Central memory CD4-positive, alpha-beta T cell (primary cell): ENCODE results near the gene KCNMA1.

Experiments
- DNase-seq: peaks from one replicate; pipeline ENCODE4 v3.0.0; 2022

Gene KCNMA1

GRCh38 chr10:77504196-77504872, 133.3 kb downstream of the KCNMA1 start:
- DNase-seq = no peak

DNA sequence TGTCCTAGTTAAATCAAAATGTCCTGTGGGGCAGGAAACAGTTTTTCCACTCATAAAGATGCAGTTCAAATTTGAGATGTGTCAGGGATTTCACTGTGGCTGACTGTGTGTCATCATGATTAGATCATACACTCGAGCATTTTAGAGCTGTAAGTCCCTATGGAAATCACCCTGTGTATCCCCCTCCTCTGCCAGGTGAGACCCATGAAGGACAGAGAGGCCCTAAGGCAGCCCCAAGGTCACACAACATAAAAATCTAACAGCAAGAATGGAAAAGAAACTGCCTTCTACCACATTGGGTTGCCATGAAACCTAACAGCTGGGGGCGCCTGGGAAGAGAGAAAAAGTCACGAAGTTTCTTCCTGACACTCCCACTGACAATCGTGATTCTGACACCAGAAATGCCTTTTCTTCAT, 135.8 kb downstream of the KCNMA1 start:
- DNase-seq = no peak

DNA sequence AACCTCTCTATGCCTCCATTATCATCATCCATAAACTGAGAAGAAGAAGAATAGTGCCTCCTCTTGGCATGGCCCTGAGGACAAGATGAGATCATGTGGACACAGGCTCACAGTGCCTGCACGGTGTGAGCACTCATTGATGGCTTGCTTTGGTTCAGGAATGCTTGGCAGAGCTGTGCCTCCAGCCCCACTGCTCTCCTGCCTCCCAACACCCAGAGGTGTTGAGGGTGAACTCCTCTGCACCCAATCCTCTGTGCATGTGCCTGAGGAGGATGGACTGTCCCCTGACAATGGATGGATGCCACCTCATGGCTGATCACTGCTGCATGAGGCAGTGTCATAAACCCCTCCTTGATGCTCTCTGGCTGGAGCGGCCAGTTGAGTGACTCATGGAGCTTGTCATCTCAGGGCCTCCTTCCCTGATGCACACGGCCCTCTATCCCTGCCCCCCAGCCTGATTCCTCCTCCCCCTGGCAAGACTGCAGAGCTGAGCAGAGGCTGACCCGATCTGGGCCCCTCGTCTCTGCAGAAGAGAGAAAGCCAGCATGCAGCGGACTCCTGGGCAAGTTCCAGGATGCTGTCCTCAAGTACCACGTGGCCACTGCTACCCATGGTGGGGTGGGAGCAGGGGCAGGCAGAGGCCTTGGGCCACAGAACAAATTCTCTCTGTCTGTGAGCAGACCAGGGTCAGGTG, 136.3 kb downstream of the KCNMA1 start:
- DNase-seq = no peak

- no peak for DNase-seq
Observed at GRCh38 chr10:77500754-77501151, 136.9 kb downstream of the KCNMA1 start.

- DNase-seq = no peak
Observed at GRCh38 chr10:77498829-77499228, 138.8 kb downstream of the KCNMA1 start.

GRCh38 chr10:77498210-77498609, 139.4 kb downstream of the KCNMA1 start:
- no peak for DNase-seq

DNA sequence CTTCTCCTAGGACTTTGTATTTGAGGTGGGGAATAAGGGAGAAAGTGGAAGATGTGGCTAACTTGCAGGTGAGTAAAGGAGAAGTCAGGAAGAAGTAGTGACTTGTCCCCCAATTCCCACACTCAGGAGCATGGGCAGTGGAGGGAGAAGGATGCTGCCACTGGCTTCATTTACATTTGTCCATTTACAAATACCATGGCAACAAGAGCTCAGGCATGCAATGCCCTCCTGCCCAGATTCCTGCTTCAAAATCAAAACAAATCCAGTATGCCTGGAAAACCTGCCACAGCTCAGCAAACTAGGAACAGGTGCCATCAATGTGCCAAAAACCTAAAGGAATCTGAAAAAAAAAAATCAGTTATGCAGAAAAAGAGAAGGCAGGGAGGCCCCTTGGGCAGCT, 139.9 kb downstream of the KCNMA1 start:
- no peak for DNase-seq

GRCh38 chr10:77496941-77497420, 140.6 kb downstream of the KCNMA1 start:
- DNase-seq = no peak

DNA sequence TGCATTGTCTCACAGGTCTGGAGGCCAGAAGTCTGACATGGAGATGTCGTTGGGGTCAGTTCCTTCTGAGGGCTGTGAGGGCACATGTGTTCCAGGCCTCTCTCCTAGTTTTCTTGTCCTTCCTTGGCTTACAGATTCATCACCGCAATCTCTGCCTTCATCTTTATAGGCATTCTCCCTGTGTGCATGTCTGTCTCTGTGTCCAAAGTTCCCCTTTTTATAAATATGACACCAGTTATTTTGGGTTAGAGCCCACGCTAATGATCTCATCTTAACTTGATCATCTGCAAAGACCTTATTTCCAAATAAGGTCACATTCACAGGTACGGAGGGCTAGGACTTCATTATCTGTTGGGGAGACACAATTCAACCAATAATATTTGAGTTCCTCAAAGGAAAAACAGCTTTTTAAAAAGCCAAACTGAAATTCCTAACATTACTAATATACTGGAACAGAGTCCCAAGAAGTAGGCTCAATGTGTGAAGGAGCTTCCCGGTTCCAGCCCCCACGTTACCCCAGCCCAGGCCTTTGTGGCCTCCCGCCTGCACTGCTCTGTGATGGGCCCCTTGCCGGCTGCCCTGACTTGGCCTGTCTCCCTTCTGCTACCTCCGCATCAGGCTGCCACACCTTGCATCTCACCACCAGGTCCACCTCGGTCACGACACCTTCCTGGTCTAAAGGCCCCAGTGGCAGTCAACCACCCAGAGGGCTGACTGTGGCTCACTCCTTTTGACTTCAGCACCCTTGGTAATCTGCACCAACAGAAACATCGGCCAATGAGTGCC, 142.7 kb downstream of the KCNMA1 start:
- DNase-seq = no peak

DNA sequence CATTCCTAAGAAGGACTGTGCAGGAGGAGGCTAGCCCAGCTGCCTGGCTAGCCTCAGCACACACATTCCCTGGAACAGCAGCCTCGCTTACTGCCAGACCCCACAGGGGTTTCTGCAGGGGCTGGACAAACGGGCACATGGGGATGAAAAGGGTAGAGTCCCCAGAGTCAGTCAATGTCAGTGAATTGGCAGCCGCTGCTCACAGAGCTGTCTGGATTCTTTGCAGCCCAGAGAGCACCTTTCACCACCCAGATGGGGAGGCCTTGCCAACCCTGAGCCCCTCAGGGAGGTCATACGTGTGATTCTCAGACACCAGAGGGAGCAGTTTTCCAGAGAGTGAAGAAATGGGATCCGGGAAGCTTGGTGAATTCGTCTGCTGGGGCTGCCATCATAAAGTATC, 143.3 kb downstream of the KCNMA1 start:
- DNase-seq = no peak

- no peak for DNase-seq
Observed at GRCh38 chr10:77493851-77494261, 143.8 kb downstream of the KCNMA1 start.

- no peak for DNase-seq
Observed at GRCh38 chr10:77493239-77493806, 144.3 kb downstream of the KCNMA1 start.

DNA sequence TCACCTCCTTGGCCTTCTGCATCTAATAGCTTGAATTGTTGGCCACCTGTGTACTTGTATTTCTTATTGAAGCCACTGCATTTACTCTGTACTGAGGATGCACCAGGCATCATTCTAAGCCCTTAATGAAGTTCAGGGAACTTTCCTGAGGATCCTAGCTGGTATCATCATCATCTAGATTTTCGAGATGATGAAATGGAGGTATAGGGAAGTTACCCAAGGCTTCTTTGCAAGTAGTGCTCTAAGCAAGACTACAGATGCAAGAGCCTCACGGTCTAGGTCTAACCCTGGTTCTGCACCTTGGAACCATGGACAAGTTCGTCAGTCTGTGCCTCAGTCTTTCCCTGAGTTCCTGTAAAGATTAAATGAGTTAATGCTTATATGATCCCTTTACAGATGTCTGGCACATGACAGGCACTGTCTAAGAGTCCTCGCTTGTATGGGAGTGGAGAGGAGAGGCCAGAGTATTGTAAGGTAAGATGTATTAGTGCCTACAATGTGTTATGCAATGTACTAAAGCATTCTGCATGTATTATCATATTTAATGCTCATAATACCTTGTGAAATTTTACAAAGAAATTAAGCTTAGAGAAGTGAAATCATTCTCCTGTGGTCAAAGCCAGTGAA, 145.1 kb downstream of the KCNMA1 start:
- DNase-seq = no peak

- no peak for DNase-seq
Observed at GRCh38 chr10:77490534-77491314, 146.9 kb downstream of the KCNMA1 start.

DNA sequence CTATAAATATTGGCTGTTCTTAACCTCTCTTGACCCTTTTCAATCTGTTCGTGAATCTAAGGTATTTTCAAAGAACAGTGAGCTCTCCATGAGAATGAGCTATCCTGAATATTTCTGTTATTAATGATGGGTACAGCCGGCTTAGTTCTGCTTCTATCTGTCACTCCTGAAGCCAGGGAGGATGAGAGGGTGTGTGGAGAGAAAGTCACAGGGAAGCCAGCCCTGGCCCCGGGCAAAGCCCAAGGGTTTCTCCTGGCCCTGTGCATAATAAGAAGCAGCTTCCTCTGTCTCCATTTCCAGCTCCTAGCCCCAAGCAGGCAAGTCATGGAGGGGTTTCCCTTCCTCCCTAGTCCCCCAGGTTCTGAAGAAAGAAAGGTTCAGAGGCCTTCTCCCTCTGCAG, 151.1 kb downstream of the KCNMA1 start:
- no peak for DNase-seq

DNA sequence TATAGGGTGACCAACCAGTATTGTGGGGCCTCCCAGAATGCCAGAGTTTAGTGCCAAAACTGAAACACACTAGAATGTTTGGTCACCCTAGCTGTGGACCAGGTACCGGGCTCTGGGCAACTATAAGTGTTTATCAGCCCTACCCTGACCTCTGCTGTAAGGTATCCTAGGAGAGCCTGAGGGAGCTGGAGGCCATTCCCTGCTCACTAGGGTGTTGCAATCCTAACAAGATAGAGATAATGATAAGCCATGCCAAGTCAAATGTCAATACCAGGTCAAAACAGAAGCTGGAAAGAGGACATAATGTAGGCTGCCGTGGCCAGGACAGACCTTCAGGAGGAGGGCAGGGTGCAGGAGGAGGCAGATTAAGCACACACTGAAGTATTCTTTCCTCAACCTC, 151.8 kb downstream of the KCNMA1 start:
- DNase-seq = no peak

- DNase-seq = no peak
Observed at GRCh38 chr10:77482072-77482471, 155.5 kb downstream of the KCNMA1 start.

GRCh38 chr10:77479586-77479985, 158.0 kb downstream of the KCNMA1 start:
- no peak for DNase-seq

- DNase-seq = no peak
Observed at GRCh38 chr10:77478962-77479359, 158.6 kb downstream of the KCNMA1 start.

DNA sequence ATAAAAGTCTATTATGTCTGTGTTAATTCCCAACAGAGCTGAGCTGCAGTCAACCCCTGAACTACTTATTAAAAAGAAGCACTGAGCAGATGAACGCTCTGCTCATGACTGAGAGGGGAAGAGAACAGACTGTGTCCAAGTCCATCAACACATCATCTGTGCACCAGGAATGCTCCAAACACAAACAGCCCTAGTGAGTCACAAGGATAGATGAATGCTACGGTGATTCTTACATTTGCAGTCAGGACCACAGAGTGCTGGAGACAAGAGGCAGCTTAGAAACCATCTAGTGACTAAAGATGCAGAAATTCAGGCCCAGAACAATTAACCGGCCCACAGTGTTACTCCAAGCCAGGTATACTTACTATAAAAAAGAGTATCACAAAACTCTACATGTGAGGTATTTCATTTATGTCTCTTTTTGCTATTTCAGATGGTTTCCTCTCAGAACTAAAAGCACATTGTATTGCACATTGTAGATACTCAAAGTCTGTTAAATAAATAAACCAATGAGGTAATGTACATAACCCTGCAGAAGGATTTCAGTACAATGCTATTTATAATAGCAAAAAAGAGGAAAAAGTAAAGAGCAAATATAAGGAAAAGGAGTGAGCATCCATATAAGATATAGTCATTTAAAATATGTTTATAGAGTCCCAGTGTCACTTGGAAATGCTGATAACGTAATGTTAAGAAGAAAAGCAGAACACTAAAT, 159.2 kb downstream of the KCNMA1 start:
- DNase-seq = no peak

GRCh38 chr10:77475522-77475921, 162.1 kb downstream of the KCNMA1 start:
- no peak for DNase-seq
